Endothelial cell of umbilical vein (primary cell): ENCODE data around the gene GSG1L. TPM values are rescaled to one million over a fixed set of nuclear protein-coding genes. Genes with fewer than 3 reads are reported as not detected.

Source experiments
- BruUV-seq: library from RNA; stranded (reverse); fragments of 400-500 nt; replicated peaks from 2 replicates; lab custom pipeline; 2021; lab: Mats Ljungman, UMichigan
- CTCF ChIA-PET: fragments of 300-600, 350-600 bp; sonication (Branson Sonifier 250); formaldehyde crosslinking; loops from one replicate; lab custom pipeline; 2021; ENCODE audit warnings: antibody characterized with exemption, inconsistent platforms; lab: Charles Lee
- POLR2A ChIA-PET: fragments of 300-600, 350-600 bp; sonication (Branson Sonifier 250); formaldehyde crosslinking; loops from one replicate; lab custom pipeline; 2021; ENCODE audit warnings: antibody characterized with exemption, inconsistent platforms; lab: Charles Lee
- DNase-seq: peaks from one replicate; pipeline ENCODE4 v3.0.0-alpha.2; 2011; ENCODE audit warnings: low read depth, low spot score
- FAIRE-seq: peaks from 2 replicates; lab custom pipeline; 2011; peaks lifted over from hg19 to GRCh38; lab: Jason Lieb, UNC
- H2AFZ ChIP-seq: 2 replicates; pipeline ENCODE4 v1.6.0; 2012; ENCODE audit warnings: low read depth, low read length, control low read depth, inconsistent platforms
- H3K27ac ChIP-seq: 2 replicates; pipeline ENCODE4 v1.5.1; 2011; ENCODE audit warnings: low read depth, mild to moderate bottlenecking, control low read depth, low read length, moderate library complexity; ENCODE audit not compliant: insufficient read depth
- H3K27me3 ChIP-seq, 2 experiments: 2 replicates each; pipeline versions ENCODE4 v1.6.0 to v1.6.1; 2011; ENCODE audit warnings: low read length in 2 of 2, mixed read lengths in 1 of 2; ENCODE audit not compliant: control insufficient read depth in 2 of 2, insufficient read depth in 2 of 2
- H3K36me3 ChIP-seq, 2 experiments: 2 replicates in 1 of 2; 3 replicates in 1 of 2; pipeline ENCODE4 v1.5.1; 2011; ENCODE audit warnings: low read length in 2 of 2, mild to moderate bottlenecking in 1 of 2, moderate library complexity in 1 of 2; ENCODE audit not compliant: control insufficient read depth in 2 of 2, insufficient read depth in 2 of 2; ENCODE audit errors: extremely low read depth in 1 of 2
- H3K4me1 ChIP-seq: 3 replicates; pipeline ENCODE4 v1.5.1; 2011; ENCODE audit warnings: mild to moderate bottlenecking, low read length; ENCODE audit not compliant: control insufficient read depth, insufficient read depth; ENCODE audit errors: extremely low read depth
- H3K4me2 ChIP-seq: 2 replicates; pipeline ENCODE4 v1.6.1; 2011; ENCODE audit warnings: low read length, control low read depth, mixed read lengths; ENCODE audit not compliant: insufficient read depth
- H3K4me3 ChIP-seq, 3 experiments: fragments of 200-600 bp in 1 of 3; sonication (generic), shearing (Covaris generic) in 1 of 3; replicated peaks in 1 of 3; 2 replicates each; pipeline ENCODE4 v1.5.1; 2011 to 2016; ENCODE audit warnings: control low read depth in 3 of 3, low read length in 3 of 3, mild to moderate bottlenecking in 2 of 3, inconsistent platforms in 1 of 3, low read depth in 1 of 3, moderate library complexity in 1 of 3; ENCODE audit not compliant: insufficient read depth in 1 of 3
- H3K79me2 ChIP-seq: 2 replicates; pipeline ENCODE4 v1.6.0; 2012; ENCODE audit warnings: low read length, inconsistent platforms; ENCODE audit not compliant: control insufficient read depth, insufficient read depth
- H3K9ac ChIP-seq: replicated peaks from 2 replicates; pipeline ENCODE3; 2011; ENCODE audit warnings: low read length, control low read depth; ENCODE audit not compliant: insufficient read depth; ENCODE audit errors: extremely low read depth
- H3K9me1 ChIP-seq: replicated peaks from 3 replicates; pipeline ENCODE4 v1.6.0; 2011; ENCODE audit warnings: mild to moderate bottlenecking, low read length; ENCODE audit not compliant: control insufficient read depth, insufficient read depth; ENCODE audit errors: extremely low read depth
- H3K9me3 ChIP-seq: replicated peaks from 2 replicates; pipeline ENCODE4 v1.5.1; 2012; ENCODE audit warnings: low read length, inconsistent platforms; ENCODE audit not compliant: control insufficient read depth, insufficient read depth
- H4K20me1 ChIP-seq: replicated peaks from 2 replicates; pipeline ENCODE3; 2011; ENCODE audit warnings: mild to moderate bottlenecking, low read length; ENCODE audit not compliant: control insufficient read depth, insufficient read depth; ENCODE audit errors: extremely low read depth
- EZH2 ChIP-seq: IDR thresholded peaks from 2 replicates; pipeline ENCODE4 v1.6.1; 2012; ENCODE audit warnings: borderline replicate concordance, low read depth, mild to moderate bottlenecking, moderate library complexity, low read length, inconsistent platforms; ENCODE audit not compliant: severe bottlenecking
- FOS ChIP-seq: IDR thresholded peaks from 2 replicates; pipeline ENCODE4 v1.6.1; 2011; ENCODE audit warnings: mild to moderate bottlenecking, low read length, moderate library complexity, borderline replicate concordance; ENCODE audit not compliant: insufficient read depth
- GATA2 ChIP-seq: IDR thresholded peaks from 2 replicates; pipeline ENCODE4 v1.7.0; 2011; ENCODE audit warnings: low read depth, mild to moderate bottlenecking, moderate library complexity, mixed read lengths, low read length; ENCODE audit not compliant: insufficient read length, insufficient read depth
- JUN ChIP-seq: IDR thresholded peaks from 2 replicates; pipeline ENCODE4 v1.6.1; 2011; ENCODE audit warnings: borderline replicate concordance, low read depth; ENCODE audit not compliant: insufficient read length, insufficient read depth
- MYC ChIP-seq: IDR thresholded peaks from one replicate; pipeline ENCODE4 v1.6.1; 2011; ENCODE audit warnings: mild to moderate bottlenecking, low read depth, low read length
- POLR2A ChIP-seq: IDR thresholded peaks from 2 replicates; pipeline ENCODE4 v1.6.1; 2012; ENCODE audit warnings: low read depth, mild to moderate bottlenecking, control low read depth, low read length
- POLR2AphosphoS5 ChIP-seq: IDR thresholded peaks from 2 replicates; pipeline ENCODE4 v1.6.1; 2012; ENCODE audit warnings: low read depth, mild to moderate bottlenecking, control low read depth, low read length, moderate library complexity; ENCODE audit not compliant: insufficient read depth
- dilution Hi-C: fragments of 300-500 bp; cut with MboI; formaldehyde crosslinking; loops from one replicate; pipeline ENCODE4 v1.15.0; 2019; ENCODE audit warnings: low sequenced_read_pairs; ENCODE audit not compliant: extremely low pct_ligation_motif_present
- intact Hi-C: fragments of 100-400 bp; cut with micrococcal nuclease; formaldehyde crosslinking; loops from one replicate; pipeline ENCODE4 v1.10.0; 2022
- polyA plus RNA-seq, 4 experiments: library from polyadenylated mRNA; depleted of rRNA in 3 of 4; stranded (reverse) in 3 of 4; unstranded in 1 of 4; fragments of >200 nt; gene quantifications; 2 replicates each; pipeline versions ENCODE4 v1.2.1 to v1.2.3, GENCODE V29; 2011 to 2012; ENCODE audit warnings: missing spikeins in 1 of 4
- total RNA-seq: library from RNA; stranded (reverse); gene quantifications from 2 replicates; pipeline ENCODE4 v1.2.3, GENCODE V29; 2021
- TF ChIP-seq, protein P1 (sequence below), 2 donors: IDR thresholded peaks; 1 replicate in 1 of 2; 2 replicates in 1 of 2; pipeline ENCODE4 v1.5.1; 2011; ENCODE audit warnings: low read length in 2 of 2, mild to moderate bottlenecking in 2 of 2, moderate library complexity in 2 of 2, control low read depth in 1 of 2, inconsistent platforms in 1 of 2, low read depth in 1 of 2; ENCODE audit not compliant: insufficient read depth in 1 of 2; ENCODE audit errors: extremely low read depth in 1 of 2
- TF ChIP-seq, protein P2 (sequence below): IDR thresholded peaks from 2 replicates; pipeline ENCODE4 v1.6.1; 2011; ENCODE audit not compliant: insufficient read depth, insufficient read length

Gene GSG1L
- total and polyA plus RNA-seq, 2 donors (not counting 3 experiments of a cell fraction or from before 2014, with no cell fraction given) = 0.06 TPM; not detected in 1

DNA sequence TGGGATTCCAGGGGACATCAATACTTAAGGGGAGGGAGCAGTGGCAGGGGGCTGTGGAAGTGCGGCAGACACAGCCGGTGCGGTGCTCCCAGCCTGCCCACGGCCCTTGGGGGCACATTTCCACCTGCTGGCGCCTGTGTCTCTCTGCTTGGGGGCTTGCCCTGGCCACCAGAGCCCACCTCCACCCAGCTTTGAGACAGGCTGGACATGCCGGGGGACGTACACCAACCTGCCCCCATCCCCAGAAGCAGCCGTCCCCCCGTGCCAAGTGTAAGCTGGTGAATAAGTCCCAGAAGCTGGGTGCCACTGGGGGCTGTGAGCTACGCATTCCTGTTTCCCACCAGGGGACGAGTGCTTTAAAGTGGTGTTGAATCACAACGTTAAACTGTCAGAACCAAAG is 172.6 kb downstream of the GSG1L start:
- ChIA-PET POLR2A (no interaction called here), CTCF (no interaction called here)
- intact Hi-C loops = no loop called here
- Histone ChIP-seq H3K79me2 (no peaks in the 10 kb centered on the region), H2AFZ (no peak overlapping the region), H3K9me1 (no peaks in the 10 kb centered on the region), H3K27ac (no peak overlapping the region), H3K4me2 (no peak overlapping the region), H3K9me3 (no peaks in the 10 kb centered on the region), H4K20me1 (no peaks in the 10 kb centered on the region), H3K4me1 (no peaks in the 10 kb centered on the region), H3K9ac (no peak overlapping the region), H3K27me3 (peaks cover 4 to 8% of the 10 kb centered on the region in 2 experiments), H3K4me3 (no peak overlapping the region), H3K36me3 (no peaks in the 10 kb centered on the region)
- no TSS peak for BruUV-seq
- TF ChIP-seq POLR2A = no peak
- TF ChIP-seq POLR2AphosphoS5 = no peak
- TF ChIP-seq MYC = no peak
- TF ChIP-seq, protein P1, sequence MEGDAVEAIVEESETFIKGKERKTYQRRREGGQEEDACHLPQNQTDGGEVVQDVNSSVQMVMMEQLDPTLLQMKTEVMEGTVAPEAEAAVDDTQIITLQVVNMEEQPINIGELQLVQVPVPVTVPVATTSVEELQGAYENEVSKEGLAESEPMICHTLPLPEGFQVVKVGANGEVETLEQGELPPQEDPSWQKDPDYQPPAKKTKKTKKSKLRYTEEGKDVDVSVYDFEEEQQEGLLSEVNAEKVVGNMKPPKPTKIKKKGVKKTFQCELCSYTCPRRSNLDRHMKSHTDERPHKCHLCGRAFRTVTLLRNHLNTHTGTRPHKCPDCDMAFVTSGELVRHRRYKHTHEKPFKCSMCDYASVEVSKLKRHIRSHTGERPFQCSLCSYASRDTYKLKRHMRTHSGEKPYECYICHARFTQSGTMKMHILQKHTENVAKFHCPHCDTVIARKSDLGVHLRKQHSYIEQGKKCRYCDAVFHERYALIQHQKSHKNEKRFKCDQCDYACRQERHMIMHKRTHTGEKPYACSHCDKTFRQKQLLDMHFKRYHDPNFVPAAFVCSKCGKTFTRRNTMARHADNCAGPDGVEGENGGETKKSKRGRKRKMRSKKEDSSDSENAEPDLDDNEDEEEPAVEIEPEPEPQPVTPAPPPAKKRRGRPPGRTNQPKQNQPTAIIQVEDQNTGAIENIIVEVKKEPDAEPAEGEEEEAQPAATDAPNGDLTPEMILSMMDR (IDR thresholded peaks at IDR 0.05; ENCODE audit: extremely low read depth in 1 of 2, insufficient read depth in 1 of 2, low read depth in 1 of 2, low read length in 2 of 2) = no peak
- TF ChIP-seq, protein P2, sequence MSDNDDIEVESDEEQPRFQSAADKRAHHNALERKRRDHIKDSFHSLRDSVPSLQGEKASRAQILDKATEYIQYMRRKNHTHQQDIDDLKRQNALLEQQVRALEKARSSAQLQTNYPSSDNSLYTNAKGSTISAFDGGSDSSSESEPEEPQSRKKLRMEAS = no peak
- TF ChIP-seq JUN = no peak
- no peak for TF ChIP-seq EZH2
- TF ChIP-seq FOS = no peak
- no peak for TF ChIP-seq GATA2
- no peak for DNase-seq
- dilution Hi-C loops = no loop called here
- no peak for FAIRE-seq
